ACHN (cell line): Measurements from ENCODE around the gene MAPK10.

Experiments used
- DNase-seq: peaks from one replicate; pipeline ENCODE4 v3.0.0-alpha.2; 2015
- in situ Hi-C: cut with HindIII; loops from 2 replicates; pipeline ENCODE4 v1.10.0; 2017; ENCODE audit warnings: low sequenced_read_pairs, low pct_ligation_motif_present, low pct_unique_long_range_greater_than_20kb

MAPK10 gene

DNA sequence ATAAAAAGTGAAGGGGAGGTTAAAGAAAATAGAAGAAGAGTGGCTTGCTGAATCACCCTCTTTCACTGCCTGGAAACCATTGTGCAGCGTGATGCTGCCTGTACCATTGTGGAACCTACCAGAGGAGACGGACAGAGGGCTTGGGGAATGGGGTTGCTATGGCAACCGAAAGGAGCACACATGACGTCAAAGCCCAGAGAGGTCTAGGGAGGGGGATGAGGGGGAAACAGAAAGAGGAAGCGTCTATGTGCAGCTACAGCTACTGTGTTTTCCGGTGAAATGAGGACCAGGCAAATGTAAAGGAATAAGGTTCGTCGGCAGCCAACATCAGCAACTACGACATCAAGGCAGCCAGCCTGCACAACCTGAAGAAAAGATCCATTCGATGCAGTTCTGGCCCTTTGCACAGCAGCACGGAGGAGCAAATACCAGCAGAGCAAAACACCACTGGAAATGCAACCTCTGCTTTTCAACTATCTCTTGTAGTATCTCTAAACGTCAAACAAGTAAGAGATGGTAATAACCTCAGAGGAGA, at the start of gene MAPK10:
MAPK10 (minus strand) TSS at position 110 of the 535 bp plus-strand sequence.
- in situ Hi-C loops, result no loop called here

DNA sequence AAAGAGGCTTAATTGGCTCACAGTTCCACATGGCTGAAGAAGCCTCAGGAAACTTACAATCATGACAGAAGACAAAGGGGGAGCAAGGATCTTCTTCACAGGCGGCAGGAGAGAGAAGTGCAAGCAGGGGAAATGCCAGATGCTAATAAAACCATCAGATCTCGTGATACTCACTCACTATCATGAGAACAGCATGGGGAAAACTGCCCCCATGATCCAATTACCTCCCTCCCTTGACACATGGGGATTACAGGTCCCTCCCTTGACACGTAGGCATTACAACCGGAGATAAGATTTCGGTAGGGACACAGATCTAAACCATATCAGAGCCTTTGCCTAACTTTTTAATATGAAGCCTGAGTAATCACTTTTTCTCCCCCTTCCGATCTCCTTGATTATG, 43.7 kb upstream of the MAPK10 start:
- in situ Hi-C loops, result no loop called here
- no peak for DNase-seq

More for the DNA sequence above, at the start of gene MAPK10:
- peak; percentile 93 for DNase-seq

GRCh38 chr4:86401826-86402225, 42.0 kb upstream of the MAPK10 start:
- in situ Hi-C loops, result no loop called here
- DNase-seq, result no peak

DNA sequence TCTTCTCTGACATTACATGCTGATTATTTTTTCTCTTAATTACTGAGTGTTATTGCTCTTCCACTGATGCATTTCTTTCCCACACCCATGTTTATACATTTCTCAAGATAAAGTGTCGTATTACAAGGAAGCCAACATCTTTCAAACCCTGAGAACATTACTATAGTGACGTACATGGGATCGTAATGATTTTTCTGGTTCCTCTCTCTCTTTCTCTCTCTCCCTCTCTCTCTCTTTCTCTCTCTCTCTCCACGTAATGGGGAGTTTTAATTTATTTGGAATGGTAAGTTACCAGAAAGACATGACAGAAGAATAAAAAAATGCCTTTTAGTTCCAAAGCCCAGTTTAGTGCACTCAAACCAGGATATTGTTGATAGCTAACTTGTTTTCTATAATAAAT, 40.4 kb upstream of the MAPK10 start:
- DNase-seq, result no peak
- in situ Hi-C loops, result no loop called here

DNA sequence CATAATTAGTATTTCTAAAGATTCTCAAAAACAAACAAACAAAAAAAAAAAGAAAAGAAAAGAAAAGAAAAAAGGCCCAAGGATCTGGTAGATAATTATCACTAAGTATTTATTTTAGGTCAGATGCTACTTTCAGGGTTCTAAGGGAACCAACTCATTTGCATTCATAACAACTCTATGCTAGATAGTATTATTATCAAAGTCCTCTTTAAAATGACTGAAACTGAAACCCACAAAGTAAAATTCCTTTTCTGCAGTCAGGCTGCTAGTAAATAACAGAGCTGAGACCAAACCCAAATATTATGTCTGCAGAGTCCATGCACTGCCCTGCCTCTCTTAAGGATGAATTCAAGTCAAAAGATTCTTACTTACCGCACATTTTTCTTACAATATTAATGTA, 38.3 kb upstream of the MAPK10 start:
- in situ Hi-C loops, result no loop called here
- DNase-seq, result no peak

DNA sequence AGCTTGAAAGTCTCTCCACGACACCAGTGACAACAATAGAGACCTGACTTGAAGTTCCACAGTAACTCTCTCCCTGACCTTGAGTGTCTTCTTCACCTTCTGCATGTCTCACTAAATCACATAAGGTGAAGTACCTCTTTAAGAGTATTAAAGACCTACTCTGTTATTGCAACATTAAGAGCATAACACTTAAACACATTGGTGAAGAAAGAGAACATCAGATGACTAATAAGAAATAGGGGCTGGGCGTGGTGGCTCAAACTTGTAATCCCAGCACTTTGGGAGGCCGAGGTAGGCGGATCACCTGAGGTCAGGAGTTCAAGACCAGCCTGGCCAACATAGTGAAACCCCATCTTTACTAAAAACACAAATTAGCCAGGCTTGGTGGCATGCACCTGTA, 33.9 kb upstream of the MAPK10 start:
- in situ Hi-C loops, result no loop called here
- DNase-seq, result no peak

- no peak for DNase-seq
- in situ Hi-C loops, result no loop called here
These were observed 29.8 kb upstream of the MAPK10 start for GRCh38 chr4:86389664-86390063.

- in situ Hi-C loops, result no loop called here
- DNase-seq, result no peak
These were observed 28.4 kb upstream of the MAPK10 start for GRCh38 chr4:86388252-86388651.

GRCh38 chr4:86386817-86387415, 27.1 kb upstream of the MAPK10 start:
- in situ Hi-C loops, result no loop called here
- no peak for DNase-seq

DNA sequence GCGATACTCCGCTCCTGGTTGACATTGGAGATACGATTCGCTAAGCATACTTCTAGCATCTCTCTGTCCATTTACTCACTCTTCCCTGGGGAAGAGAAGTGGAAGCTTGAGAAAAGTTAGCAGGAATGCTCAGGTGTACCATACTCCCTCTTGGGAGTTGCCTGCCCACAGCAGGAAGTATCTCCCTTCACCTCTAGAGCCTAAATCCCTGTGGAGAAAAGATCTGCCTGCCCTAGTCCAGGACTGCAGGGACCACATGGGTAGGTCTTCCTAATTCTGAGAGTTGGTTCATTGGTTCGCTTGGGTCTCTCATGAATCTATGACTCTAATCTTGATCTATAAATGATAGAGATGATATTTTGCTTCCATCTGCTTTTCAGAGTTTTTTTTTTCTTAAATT, 26.3 kb upstream of the MAPK10 start:
- no peak for DNase-seq
- in situ Hi-C loops, result no loop called here

DNA sequence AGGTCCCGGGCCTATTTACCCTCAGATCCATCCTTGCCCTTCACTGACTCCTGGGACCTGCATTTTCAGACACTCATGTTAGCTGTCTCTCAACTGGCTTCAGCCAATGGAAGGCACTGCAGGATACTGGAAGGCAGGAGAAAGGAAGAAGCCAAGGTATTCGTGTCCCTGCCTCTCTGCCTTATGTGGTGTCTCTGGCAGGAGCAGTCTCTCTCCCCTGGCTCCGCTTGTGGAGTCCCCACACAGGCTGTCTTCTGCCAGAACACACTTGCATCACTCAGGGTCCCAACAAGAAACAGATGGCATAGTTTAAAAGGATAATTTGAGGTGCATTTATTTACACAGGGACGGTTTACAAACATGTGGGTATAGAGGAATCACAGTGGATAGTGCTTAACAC, 21.6 kb upstream of the MAPK10 start:
- in situ Hi-C loops, result no loop called here
- no peak for DNase-seq

DNA sequence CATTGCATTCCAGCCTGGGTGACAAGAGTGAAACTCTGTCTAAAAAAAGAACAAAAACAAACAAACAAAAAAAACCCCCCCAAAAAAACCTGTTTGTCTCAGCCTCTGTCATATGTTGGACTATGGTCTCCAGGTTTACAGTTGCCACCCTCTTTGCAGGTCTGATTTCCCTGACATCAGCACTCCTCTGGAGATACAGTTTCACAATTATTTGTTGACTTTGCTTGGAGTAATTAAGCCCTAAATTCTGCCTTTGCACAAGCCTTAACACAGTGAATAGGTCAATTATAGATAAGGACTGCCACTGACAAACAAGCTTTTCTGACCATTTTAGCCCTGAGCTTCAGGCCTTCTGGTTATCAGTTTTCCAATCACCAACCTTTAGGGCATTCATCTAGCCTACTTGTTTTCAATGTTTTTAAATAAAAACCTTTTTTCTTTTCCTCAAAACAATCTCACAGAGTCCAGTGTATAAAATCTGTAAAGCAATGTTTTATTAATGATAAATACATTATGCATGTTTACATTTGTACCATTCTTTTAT, 20.4 kb upstream of the MAPK10 start:
- no peak for DNase-seq
- in situ Hi-C loops, result no loop called here

DNA sequence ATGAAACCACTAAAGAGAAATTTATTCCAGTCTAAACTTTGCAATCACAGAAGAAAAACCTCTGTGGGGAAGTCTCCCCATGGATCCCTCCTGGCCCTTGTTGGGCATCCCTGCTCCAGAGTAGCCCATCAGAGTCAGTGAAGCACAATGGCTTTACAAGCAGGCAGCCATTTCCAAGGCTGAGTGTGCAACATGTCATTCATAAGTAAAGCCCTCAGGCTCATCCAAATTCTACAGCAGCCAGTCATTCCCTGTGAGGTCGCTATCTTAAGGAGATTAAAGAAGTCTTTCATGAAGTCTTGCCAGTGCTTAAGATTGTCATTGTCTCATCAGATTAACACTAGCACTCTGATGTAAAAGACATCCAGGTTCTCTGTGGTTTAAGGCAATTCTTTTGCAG, 17.0 kb upstream of the MAPK10 start:
- in situ Hi-C loops, result no loop called here
- DNase-seq, result no peak

GRCh38 chr4:86368433-86368832, 8.6 kb upstream of the MAPK10 start:
- DNase-seq, result no peak
- in situ Hi-C loops, result no loop called here

DNA sequence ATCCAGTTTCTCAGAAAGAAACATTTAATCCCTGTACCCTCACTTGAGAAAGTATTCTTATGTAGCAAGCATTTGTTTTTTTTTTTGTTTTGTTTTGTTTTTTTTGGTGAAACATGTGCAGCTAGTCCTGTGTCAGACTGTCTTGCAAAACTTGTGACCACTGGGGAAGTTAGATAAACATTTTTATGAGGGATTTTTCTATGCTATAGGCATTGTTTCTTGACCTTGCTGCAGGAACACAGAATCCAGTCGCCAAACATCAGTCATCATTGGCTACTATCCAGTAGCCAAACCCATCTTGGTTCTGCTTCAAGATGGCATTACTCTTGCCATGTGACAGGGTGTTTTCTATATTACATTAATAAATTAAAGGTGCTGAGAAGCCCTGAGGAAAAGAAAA, 7.7 kb upstream of the MAPK10 start:
- no peak for DNase-seq
- in situ Hi-C loops, result no loop called here

DNA sequence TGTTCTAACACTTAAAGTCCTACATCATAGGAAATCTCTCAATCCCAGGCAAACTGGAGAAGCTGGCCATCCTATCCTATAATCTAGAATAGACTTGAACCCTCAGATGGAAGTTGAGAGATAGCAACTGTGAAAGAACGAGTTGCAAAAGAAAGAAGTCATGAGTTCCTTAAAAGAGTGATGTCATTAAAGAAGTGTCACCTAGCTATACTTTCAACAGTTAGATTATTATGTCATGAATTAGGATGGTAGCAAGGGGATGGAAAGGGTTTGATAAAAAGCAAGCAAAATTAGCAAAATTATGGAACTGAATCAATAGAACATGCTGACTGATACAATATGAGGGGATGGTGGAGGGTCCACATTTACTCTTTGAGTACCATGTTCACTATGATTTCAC, 7.1 kb upstream of the MAPK10 start:
- in situ Hi-C loops, result no loop called here
- no peak for DNase-seq

- in situ Hi-C loops, result no loop called here
- no peak for DNase-seq
These were observed 2.7 kb upstream of the MAPK10 start for GRCh38 chr4:86362510-86362909.

DNA sequence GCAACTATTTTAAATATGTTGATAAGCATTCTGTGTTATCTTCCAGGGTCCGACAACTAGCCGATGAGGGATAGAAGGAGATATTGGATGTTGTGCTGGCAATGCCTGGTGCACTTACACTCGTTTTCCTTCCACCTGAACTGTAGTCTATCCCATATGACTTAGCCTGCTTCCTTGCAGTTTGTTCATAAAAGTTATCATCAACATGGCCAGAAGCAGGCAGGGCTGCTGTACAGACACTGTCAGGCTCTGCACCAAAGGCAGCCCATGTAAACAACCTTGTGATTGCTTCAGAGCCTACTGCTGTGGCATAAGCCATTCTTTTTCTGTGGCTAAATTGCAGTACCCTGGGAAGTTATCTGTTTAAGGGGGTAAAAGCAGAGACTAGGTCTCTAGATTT, 1.6 kb downstream of the MAPK10 start:
- in situ Hi-C loops, result no loop called here
- no peak for DNase-seq

DNA sequence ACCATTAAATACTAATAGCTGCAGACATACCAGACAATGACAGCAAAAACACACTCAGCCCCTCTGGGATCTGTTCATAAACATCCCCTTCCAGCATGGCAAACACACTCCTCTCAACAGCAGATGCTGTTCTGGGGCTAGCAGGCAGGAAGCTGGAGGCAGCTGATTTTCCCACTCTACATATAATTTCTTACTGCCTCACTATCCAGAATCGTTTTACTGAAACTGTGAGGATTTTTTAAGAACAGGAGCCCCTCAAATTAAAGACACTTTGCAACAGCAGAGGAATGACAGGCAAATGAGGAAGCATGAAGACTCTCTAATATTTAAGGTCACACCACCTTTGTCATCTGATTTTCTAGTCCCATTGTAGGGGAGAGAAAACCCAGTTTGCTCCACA, 2.2 kb downstream of the MAPK10 start:
- in situ Hi-C loops, result no loop called here

DNA sequence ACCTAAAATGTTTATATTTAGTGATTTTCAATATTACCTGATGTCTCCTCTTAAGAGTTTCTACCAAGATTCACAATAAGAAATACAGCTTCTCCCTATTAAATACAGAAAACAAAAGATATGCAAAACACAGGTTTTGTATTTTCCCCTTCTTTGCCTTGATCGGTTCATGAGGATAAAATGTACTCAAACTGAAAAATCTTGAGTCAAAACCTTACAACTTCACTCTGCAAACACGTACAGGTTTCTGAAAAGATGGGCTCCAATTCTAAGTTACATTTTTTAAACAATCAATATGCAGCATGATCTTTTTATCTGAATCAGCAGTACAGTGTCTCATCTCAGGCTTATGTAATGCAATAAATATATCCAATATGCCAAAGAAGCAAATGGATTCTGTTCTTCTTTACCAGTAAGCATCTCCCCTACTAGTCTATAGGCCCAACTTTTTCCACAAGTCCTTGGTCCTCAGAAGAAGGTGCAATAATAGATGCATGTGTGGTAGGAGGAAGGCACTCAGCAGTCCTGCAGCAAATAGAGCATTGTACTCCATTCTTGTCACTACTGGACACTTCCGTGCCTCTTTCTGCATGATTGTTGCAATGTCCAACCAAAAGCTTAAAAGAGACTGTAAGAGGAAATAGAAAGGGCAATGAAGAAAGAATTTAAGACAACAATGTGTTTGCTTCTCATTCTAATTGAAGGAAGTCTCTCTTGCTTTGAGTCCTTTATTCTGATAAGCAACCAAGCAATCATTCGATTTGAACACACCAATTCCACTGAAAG, 3.2 kb downstream of the MAPK10 start:
- in situ Hi-C loops, result no loop called here
- no peak for DNase-seq

More for the DNA sequence above, 2.2 kb downstream of the MAPK10 start:
- DNase-seq, result no peak
